Lower leg skin (tissue), 4 donors: ENCODE data around the gene PFKFB2. TPM values are rescaled to one million over a fixed set of nuclear protein-coding genes. Genes with fewer than 3 reads are reported as not detected.

Experiments
- DNase-seq, 2 donors: peaks; one replicate each; pipeline ENCODE4 v3.0.0-alpha.2; 2019; ENCODE audit warnings: low spot score in 2 of 2
- H3K4me3 ChIP-seq: fragments of 200-600 bp; sonication (generic); 2 replicates; pipeline ENCODE4 v1.5.1; 2017; ENCODE audit warnings: mild to moderate bottlenecking, low read depth; ENCODE audit not compliant: poor library complexity, severe bottlenecking
- CTCF ChIP-seq, 3 donors: fragments of 450-650 bp; IDR thresholded peaks; one replicate each; pipeline ENCODE4 v1.5.1; 2016; ENCODE audit warnings: antibody characterized with exemption in 3 of 3, mild to moderate bottlenecking in 3 of 3, moderate library complexity in 2 of 3
- POLR2A ChIP-seq, 2 donors: fragments of 450-650 bp; IDR thresholded peaks; one replicate each; pipeline ENCODE4 v1.6.1; 2016 to 2017; ENCODE audit warnings: antibody characterized with exemption in 2 of 2, mild to moderate bottlenecking in 1 of 2, moderate library complexity in 1 of 2
- WGBS, 2 donors: methylation state at CpG; one replicate each; pipeline ENCODE4 v1.1.5; 2018; 5-methylcytosine and 5-hydroxymethylcytosine counted together
- intact Hi-C: fragments of 100-400 bp; cut with DNase I; formaldehyde crosslinking; loops from one replicate; pipeline ENCODE4 v1.15.0; 2023; ENCODE audit warnings: low total_unique reads
- total RNA-seq, 4 donors: library from RNA; depleted of rRNA; stranded (reverse); fragments of >200 nt; gene quantifications; one replicate each; pipeline ENCODE4 v1.1.0, GENCODE V29; 2016

Gene PFKFB2
- total RNA-seq, 4 donors from 2014 or later = 12.6 to 22.6 (median 16.8) TPM

GRCh38 chr1:207015791-207016190 is 37.3 kb upstream of the PFKFB2 start:
- 83 to 91% methylated on average over 3 of the region's 3 CpGs for WGBS, 2 donors
- intact Hi-C loops = no loop called here
- TF ChIP-seq POLR2A (IDR thresholded peaks at IDR 0.05) = no peak
- TF ChIP-seq CTCF (IDR thresholded peaks at IDR 0.05) = no peak
- DNase-seq = no peak
- no peak overlapping the region for H3K4me3 ChIP-seq

GRCh38 chr1:207017615-207018559 is 35.2 kb upstream of the PFKFB2 start:
- intact Hi-C loops = no loop called here
- TF ChIP-seq CTCF (IDR thresholded peaks at IDR 0.05) (no peak), POLR2A (IDR thresholded peaks at IDR 0.05) (no peak)
- WGBS, 2 donors = 38 to 49% methylated on average over 7 of the region's 7 CpGs
- peak in 1 of 2 donors; percentile 76 for DNase-seq
- no peak overlapping the region for H3K4me3 ChIP-seq

GRCh38 chr1:207018707-207019106 is 34.4 kb upstream of the PFKFB2 start:
- DNase-seq = no peak
- TF ChIP-seq CTCF (IDR thresholded peaks at IDR 0.05) (no peak), POLR2A (IDR thresholded peaks at IDR 0.05) (no peak)
- no peak overlapping the region for H3K4me3 ChIP-seq
- intact Hi-C loops = no loop called here
- WGBS, 2 donors = 84 to 92% methylated on average over 4 of the region's 4 CpGs

- no peak overlapping the region for H3K4me3 ChIP-seq
- no peak for DNase-seq
- intact Hi-C loops = no loop called here
- 84 to 97% methylated on average over 2 of the region's 2 CpGs for WGBS, 2 donors
- no peak for TF ChIP-seq CTCF (IDR thresholded peaks at IDR 0.05)
- TF ChIP-seq POLR2A (IDR thresholded peaks at IDR 0.05) = no peak
These were observed 33.9 kb upstream of the PFKFB2 start for GRCh38 chr1:207019161-207019560.

DNA sequence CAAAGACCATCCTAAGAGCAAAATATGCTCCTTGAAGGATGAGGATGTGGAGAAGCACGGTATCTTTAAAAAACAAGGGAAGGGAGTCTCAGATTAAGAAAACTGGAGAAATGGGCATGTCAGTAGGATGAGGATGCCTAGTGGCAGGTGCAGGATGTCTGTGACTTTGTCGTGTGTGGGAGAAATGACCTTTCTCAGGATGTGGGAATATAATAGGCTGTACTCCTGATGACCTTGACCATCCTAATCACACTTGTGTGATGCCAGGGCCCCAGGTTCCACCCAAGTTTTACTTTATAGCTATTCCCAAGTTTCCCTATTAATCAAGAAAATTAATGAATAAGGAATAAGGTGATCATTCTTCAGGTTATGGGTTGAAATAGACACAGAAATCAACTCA is 33.4 kb upstream of the PFKFB2 start:
- intact Hi-C loops = no loop called here
- no peak for TF ChIP-seq POLR2A (IDR thresholded peaks at IDR 0.05)
- no peak for TF ChIP-seq CTCF (IDR thresholded peaks at IDR 0.05)
- no peak overlapping the region for H3K4me3 ChIP-seq
- DNase-seq = no peak
- WGBS, 2 donors = 39 to 55% methylated on average over 2 of the region's 2 CpGs
